Measurements from ENCODE around the gene ITPR3. TPM values are rescaled to one million over a fixed set of nuclear protein-coding genes. Genes with fewer than 3 reads are reported as not detected.

The ITPR3 gene
- total RNA-seq, 4 donors from 2014 or later: 161 to 265 (median 197) TPM

GRCh38 chr6:33688451-33689147, 67.5 kb downstream of the ITPR3 start:
- TF ChIP-seq CTCF (IDR thresholded peaks at IDR 0.05) (no peak), POLR2A (IDR thresholded peaks at IDR 0.05) (no peak)
- 93 to 95% methylated on average over 23 to 25 of the region's 25 CpGs for WGBS, 2 donors
- no peak overlapping the region for H3K4me3 ChIP-seq (ENCODE audit: low read depth, poor library complexity, severe bottlenecking)
- intact Hi-C loops (cut with DNase I; ENCODE audit: low total_unique reads): no loop called here
- no peak for DNase-seq (ENCODE audit: low spot score in 2 of 2)

GRCh38 chr6:33689148-33689494, 68.0 kb downstream of the ITPR3 start:
- intact Hi-C loops (cut with DNase I; ENCODE audit: low total_unique reads): no loop called here

GRCh38 chr6:33689879-33690278, 68.8 kb downstream of the ITPR3 start:
- TF ChIP-seq CTCF (IDR thresholded peaks at IDR 0.05) (no peak), POLR2A (IDR thresholded peaks at IDR 0.05) (no peak)
- WGBS, 2 donors: 81 to 87% methylated on average over 10 of the region's 10 CpGs
- no peak overlapping the region for H3K4me3 ChIP-seq (ENCODE audit: low read depth, poor library complexity, severe bottlenecking)
- no peak for DNase-seq (ENCODE audit: low spot score in 2 of 2)
- intact Hi-C loops (cut with DNase I; ENCODE audit: low total_unique reads): no loop called here

More at GRCh38 chr6:33689148-33689494, 68.0 kb downstream of the ITPR3 start:
- DNase-seq (ENCODE audit: low spot score in 2 of 2): no peak
- TF ChIP-seq POLR2A (IDR thresholded peaks at IDR 0.05) (no peak), CTCF (IDR thresholded peaks at IDR 0.05) (no peak)
- 77 to 82% methylated on average over 12 of the region's 12 CpGs for WGBS, 2 donors
- no peak overlapping the region for H3K4me3 ChIP-seq (ENCODE audit: low read depth, poor library complexity, severe bottlenecking)

GRCh38 chr6:33690766-33691165, 69.6 kb downstream of the ITPR3 start:
- 86 to 88% methylated on average over 13 of the region's 13 CpGs for WGBS, 2 donors
- TF ChIP-seq CTCF (IDR thresholded peaks at IDR 0.05) (no peak), POLR2A (IDR thresholded peaks at IDR 0.05) (no peak)
- intact Hi-C loops (cut with DNase I; ENCODE audit: low total_unique reads): no loop called here
- DNase-seq (ENCODE audit: low spot score in 2 of 2): no peak
- H3K4me3 ChIP-seq (ENCODE audit: low read depth, poor library complexity, severe bottlenecking): no peak overlapping the region

- intact Hi-C loops (cut with DNase I; ENCODE audit: low total_unique reads): no loop called here
- H3K4me3 ChIP-seq (ENCODE audit: low read depth, poor library complexity, severe bottlenecking): no peak overlapping the region
- WGBS, 2 donors: 89 to 91% methylated on average over 14 to 15 of the region's 15 CpGs
- TF ChIP-seq CTCF (IDR thresholded peaks at IDR 0.05) (no peak), POLR2A (IDR thresholded peaks at IDR 0.05) (no peak)
- DNase-seq (ENCODE audit: low spot score in 2 of 2): no peak
Measured at GRCh38 chr6:33691456-33692077, 70.4 kb downstream of the ITPR3 start.

Data from lower leg skin (tissue), 4 donors.